Spinal cord (tissue), 10 donors: ENCODE results near the gene SEC14L5. TPM values are rescaled to one million over a fixed set of nuclear protein-coding genes. Genes with fewer than 3 reads are reported as not detected.

Experiments used
- DNase-seq, 6 donors: peaks; one replicate each; pipeline versions ENCODE4 v3.0.0 to v3.0.0-alpha.2; 2013 to 2015; ENCODE audit warnings: low spot score in 6 of 6, low read depth in 4 of 6
- H3K27ac ChIP-seq: one replicate; pipeline ENCODE4 v1.5.1; 2013; ENCODE audit warnings: low read depth, low read length, control low read depth
- H3K27me3 ChIP-seq: one replicate; pipeline ENCODE4 v1.6.1; 2013; ENCODE audit warnings: low read length; ENCODE audit not compliant: control insufficient read depth, insufficient read depth
- H3K36me3 ChIP-seq: one replicate; pipeline ENCODE4 v1.6.1; 2013; ENCODE audit warnings: low read length; ENCODE audit not compliant: control insufficient read depth, insufficient read depth
- H3K4me1 ChIP-seq: one replicate; pipeline ENCODE4 v1.6.1; 2013; ENCODE audit warnings: low read length; ENCODE audit not compliant: control insufficient read depth, insufficient read depth
- H3K4me3 ChIP-seq: one replicate; pipeline ENCODE4 v1.5.1; 2013; ENCODE audit warnings: low read depth, low read length, control low read depth
- H3K9me3 ChIP-seq: one replicate; pipeline ENCODE4 v1.6.1; 2013; ENCODE audit warnings: low read length; ENCODE audit not compliant: control insufficient read depth, insufficient read depth
- WGBS: methylation state at CpG from one replicate; pipeline ENCODE4 v1.1.5; 2013; ENCODE audit warnings: missing lambda C conversion rate; ENCODE audit not compliant: insufficient coverage; 5-methylcytosine and 5-hydroxymethylcytosine counted together
- polyA plus RNA-seq, 2 donors: library from polyadenylated mRNA; unstranded; fragments of 120-200 nt; gene quantifications; one replicate each; pipeline ENCODE4 v1.2.1, GENCODE V29; 2013; ENCODE audit not compliant: insufficient read length in 2 of 2
- total RNA-seq, 2 donors: library from RNA; depleted of rRNA in 1 of 2; stranded (reverse); fragments of 120-200 nt in 1 of 2; fragments of >200 nt in 1 of 2; gene quantifications; one replicate each; pipeline versions ENCODE4 v1.2.3 to v1.2.4, GENCODE V29; 2013 to 2014
- donor health status: healthy.

Gene SEC14L5
- total and polyA plus RNA-seq, 4 donors, result 0.93 to 4.5 (median 1.7) TPM

GRCh38 chr16:5059386-5060072 lies 101.4 kb downstream of the SEC14L5 start:
- Histone ChIP-seq H3K27ac (no peak overlapping the region), H3K36me3 (peaks cover 3% of the 10 kb centered on the region)
- WGBS, result 68% methylated on average over 5 of the region's 6 CpGs

GRCh38 chr16:5060073-5060641 lies 102.0 kb downstream of the SEC14L5 start:
- H3K9me3 ChIP-seq, result no peaks in the 10 kb centered on the region
- 57% methylated on average over 9 of the region's 10 CpGs for WGBS
- H3K4me1 ChIP-seq, result peaks cover 5% of the 10 kb centered on the region
- H3K36me3 ChIP-seq, result peaks cover 3% of the 10 kb centered on the region
- H3K27ac ChIP-seq, result no peak overlapping the region
- H3K27me3 ChIP-seq, result peaks cover 5% of the 10 kb centered on the region
- no peak overlapping the region for H3K4me3 ChIP-seq
- DNase-seq, result no peak

More at GRCh38 chr16:5059386-5060072, 101.4 kb downstream of the SEC14L5 start:
- Histone ChIP-seq H3K27me3 (peaks cover 5% of the 10 kb centered on the region), H3K4me1 (peaks cover 5% of the 10 kb centered on the region), H3K4me3 (no peak overlapping the region), H3K9me3 (no peaks in the 10 kb centered on the region)
- no peak for DNase-seq

GRCh38 chr16:5062051-5062450 lies 103.9 kb downstream of the SEC14L5 start:
- Histone ChIP-seq H3K27ac (no peak overlapping the region), H3K9me3 (no peaks in the 10 kb centered on the region), H3K4me3 (no peak overlapping the region), H3K27me3 (peaks cover 5% of the 10 kb centered on the region), H3K36me3 (no peaks in the 10 kb centered on the region), H3K4me1 (peaks cover 14% of the 10 kb centered on the region)
- DNase-seq, result no peak
- 83% methylated on average over 9 of the region's 11 CpGs for WGBS

GRCh38 chr16:5062790-5063765 lies 104.9 kb downstream of the SEC14L5 start:
- Histone ChIP-seq H3K27me3 (peaks cover 5% of the 10 kb centered on the region), H3K36me3 (no peaks in the 10 kb centered on the region), H3K9me3 (no peaks in the 10 kb centered on the region), H3K4me1 (peaks cover 14% of the 10 kb centered on the region), H3K4me3 (no peak overlapping the region), H3K27ac (no peak overlapping the region)
- peak in 1 of 6 donors; percentile 4 for DNase-seq
- WGBS, result 68% methylated on average over 11 of the region's 19 CpGs

GRCh38 chr16:5064915-5065314 lies 106.8 kb downstream of the SEC14L5 start:
- Histone ChIP-seq H3K27me3 (peaks cover 5% of the 10 kb centered on the region), H3K9me3 (no peaks in the 10 kb centered on the region), H3K4me1 (peaks cover 9% of the 10 kb centered on the region), H3K4me3 (peak overlapping the region; percentile 24), H3K36me3 (no peaks in the 10 kb centered on the region), H3K27ac (peak overlapping the region; percentile 58)
- WGBS, result 82% methylated on average over 5 of the region's 7 CpGs
- peak in 1 of 6 donors; percentile 49 for DNase-seq

GRCh38 chr16:5065326-5065725 lies 107.2 kb downstream of the SEC14L5 start:
- WGBS, result 65% methylated on average over 5 of the region's 8 CpGs
- Histone ChIP-seq H3K4me3 (peak overlapping the region; percentile 24), H3K36me3 (no peaks in the 10 kb centered on the region), H3K4me1 (peaks cover 8% of the 10 kb centered on the region), H3K27me3 (peaks cover 5% of the 10 kb centered on the region), H3K9me3 (no peaks in the 10 kb centered on the region), H3K27ac (peak overlapping the region; percentile 58)
- no peak for DNase-seq

- Histone ChIP-seq H3K9me3 (no peaks in the 10 kb centered on the region), H3K27ac (peak within 1 kb of the TSS; percentile 58), H3K4me3 (peak within 1 kb of the TSS; percentile 24), H3K4me1 (peaks cover 8% of the 10 kb centered on the region), H3K27me3 (peaks cover 5% of the 10 kb centered on the region), H3K36me3 (no peaks in the 10 kb centered on the region)
- DNase-seq, result peak in 1 of 6 donors; percentile 72
- whole genome bisulfite sequencing, result 46% methylated on average over 8 of the region's 10 CpGs
Measured at GRCh38 chr16:5065813-5066212, 107.7 kb downstream of the SEC14L5 start, which contains the start of gene C16orf89. Gene C16orf89, minus strand, starts transcription at chr16:5065956. Its CDS starts 48 bp downstream, at chr16:5065908.

- Histone ChIP-seq H3K27ac (peak overlapping the region; percentile 58), H3K4me3 (no peak overlapping the region), H3K9me3 (no peaks in the 10 kb centered on the region), H3K4me1 (peaks cover 8% of the 10 kb centered on the region), H3K27me3 (peaks cover 5% of the 10 kb centered on the region), H3K36me3 (no peaks in the 10 kb centered on the region)
- WGBS, result 77% methylated on average over 4 of the region's 6 CpGs
- no peak for DNase-seq
Measured at GRCh38 chr16:5066511-5066910, 108.4 kb downstream of the SEC14L5 start.
